ENCODE results near the gene CTNNA2. TPM values are rescaled to one million over a fixed set of nuclear protein-coding genes. Genes with fewer than 3 reads are reported as not detected.

CTNNA2 gene
- total and polyA plus RNA-seq, 9 of the 15 experiments (the other 6 are each of a cell fraction or from before 2014, with no cell fraction given), result 0.03 to 0.40 (median 0.15) TPM

GRCh38 chr2:80139001-80139400 lies 626.1 kb downstream of the CTNNA2 start (continued):
- TF ChIP-seq USF2 (CRISPR knock-in tag; IDR thresholded peaks at IDR 0.05), result no peak

- no peaks in the 10 kb centered on the region for H3K36me3 ChIP-seq (ENCODE audit: control insufficient read depth, insufficient read depth, low read length)
- intact Hi-C loops (cut with micrococcal nuclease), result no loop called here
- no peaks in the 10 kb centered on the region for H3K9me3 ChIP-seq (replicated peaks; ENCODE audit: control insufficient read depth, insufficient read depth, low read depth, low read length)
- peak overlapping the region; percentile 76 for H2AFZ ChIP-seq (ENCODE audit: low read depth, low read length)
- no peaks in the 10 kb centered on the region for H3K9me1 ChIP-seq (ENCODE audit: control insufficient read depth, insufficient read depth, low read length)
- no peak overlapping the region for H3K4me3 ChIP-seq
- WGBS (ENCODE audit: insufficient coverage, low coverage, missing lambda C conversion rate), result 12% methylated on average over 4 of the region's 4 CpGs
- H4K20me1 ChIP-seq (replicated peaks; ENCODE audit: control insufficient read depth, insufficient read depth, low read length), result no peaks in the 10 kb centered on the region
- H3K27me3 ChIP-seq (ENCODE audit: control insufficient read depth in 2 of 2, insufficient read depth in 2 of 2, low read length in 2 of 2), result no peaks in the 10 kb centered on the region
- peak overlapping the region; percentile 49; the same call in 2 of the 3 replicates for H3K27ac ChIP-seq (ENCODE audit: extremely low read depth, low read depth, low read length)
- POLR2A ChIA-PET, result interaction anchor here (0.7 to 3.2 kb wide), 2 partner anchors 9 to 285 kb away, joined by 3 to 9 read pairs; no protein-coding TSS in a partner anchor
- H3K79me2 ChIP-seq (ENCODE audit: control insufficient read depth, insufficient read depth, low read length), result no peaks in the 10 kb centered on the region
- ATAC-seq (peak; percentile 53), DNase-seq (ENCODE audit: extremely low read depth in 1 of 4, low spot score in 3 of 4) (peak; percentile 26 to 51 (median 34)), FAIRE-seq (peak; percentile 42)
- peaks cover 3 to 20% of the 10 kb centered on the region in 2 experiments; a peak in 2 of 5 replicates for H3K4me1 ChIP-seq (replicated peaks in 1 of 2; ENCODE audit: control insufficient read depth in 2 of 2, insufficient read depth in 2 of 2, low read length in 2 of 2)
- CTCF ChIA-PET (ENCODE audit: low intra/inter-chr PET ratio), result no interaction called here
- H3K4me2 ChIP-seq (ENCODE audit: insufficient read depth, low read length), result no peak overlapping the region
- TF ChIP-seq JUND (IDR thresholded peaks at IDR 0.05; ENCODE audit: borderline replicate concordance, low read depth, low read length) (peak; percentile 51; the same call in 1 of the 2 replicates), JUND (tag; IDR thresholded peaks at IDR 0.05; ENCODE audit: borderline replicate concordance, low read depth, low read length) (no peak; the same call in 2 of the 3 replicates), ZHX1 (conservative IDR thresholded peaks at IDR 0.05; ENCODE audit: low read length) (no peak), ATF3 (IDR thresholded peaks at IDR 0.05) (peak; percentile 50), ATF3 (CRISPR knock-in tag; conservative IDR thresholded peaks at IDR 0.05) (no peak), SRF (CRISPR knock-in tag; IDR thresholded peaks at IDR 0.05) (peak in 1 of 2 experiments; percentile 30; a peak in 1 of 4 replicates), FOSL1 (tag; conservative IDR thresholded peaks at IDR 0.05) (peak; percentile 47)
- BruUV-seq (replicated peaks), result no TSS peak
- H3K9ac ChIP-seq (ENCODE audit: insufficient read depth in 1 of 2, low read depth in 2 of 2, low read length in 2 of 2), result no peak overlapping the region
- in situ Hi-C loops (cut with MboI), result no loop called here
These were observed 628.3 kb downstream of the CTNNA2 start for GRCh38 chr2:80141007-80141726.

All from K562 (cell line).